GM18868 (cell line): ENCODE measurements around the gene CACNB3.
"Not testable (repeated sequence)": the region's sequence is repeated elsewhere in the genome, so short reads cannot be mapped to it uniquely, and the experiment has no call there.

Source experiments
- ATAC-seq: cut with Tn5 transposase; IDR thresholded peaks from one replicate; pipeline ENCODE4 v1.9.1; 2021; ENCODE audit warnings: mild to moderate bottlenecking, moderate library complexity; ENCODE audit not compliant: unreplicated experiment

CACNB3 gene

GRCh38 chr12:48816143-48816854 lies 2.0 kb upstream of the CACNB3 start:
- no peak for ATAC-seq

GRCh38 chr12:48818831-48819590 lies 715 bp downstream of the CACNB3 start:
- no peak for ATAC-seq

- ATAC-seq: no peak
Observed at GRCh38 chr12:48819986-48820725, 1.9 kb downstream of the CACNB3 start.

GRCh38 chr12:48822139-48822538 lies 3.8 kb downstream of the CACNB3 start:
- no peak for ATAC-seq

- ATAC-seq: no peak
Observed at GRCh38 chr12:48822711-48823110, 4.4 kb downstream of the CACNB3 start.

- no peak for ATAC-seq
Observed at GRCh38 chr12:48823281-48823680, 5.0 kb downstream of the CACNB3 start.

- no peak for ATAC-seq
Observed at GRCh38 chr12:48824112-48824511, 5.8 kb downstream of the CACNB3 start.

GRCh38 chr12:48824905-48825304 lies 6.6 kb downstream of the CACNB3 start:
- ATAC-seq: no peak

- no peak for ATAC-seq
Observed at GRCh38 chr12:48826209-48826855, 8.0 kb downstream of the CACNB3 start.

- no peak for ATAC-seq
Observed at GRCh38 chr12:48827026-48827425, 8.7 kb downstream of the CACNB3 start.

- no peak for ATAC-seq
Observed at GRCh38 chr12:48827513-48828096, 9.3 kb downstream of the CACNB3 start.

- no peak for ATAC-seq
Observed at GRCh38 chr12:48828293-48828692, 10.0 kb downstream of the CACNB3 start.

- ATAC-seq: no peak
Observed at GRCh38 chr12:48828841-48829575, 10.7 kb downstream of the CACNB3 start.

- no peak for ATAC-seq
Observed at GRCh38 chr12:48831257-48831656, 13.0 kb downstream of the CACNB3 start.

- no peak for ATAC-seq
Observed at GRCh38 chr12:48832321-48833060, 14.2 kb downstream of the CACNB3 start.

- no peak for ATAC-seq
Observed at GRCh38 chr12:48838048-48838447, 19.8 kb downstream of the CACNB3 start.

- not testable (repeated sequence) for ATAC-seq
Observed at GRCh38 chr12:48842021-48842420, 23.7 kb downstream of the CACNB3 start.

- peak; percentile 97 for ATAC-seq
Observed at GRCh38 chr12:48851883-48852733, 33.8 kb downstream of the CACNB3 start, which contains the start of gene DDX23. Gene DDX23 (minus strand): TSS chr12:48852163. CDS start chr12:48845782, 6,381 bp downstream.
